ENCODE measurements around the gene TRIM6. TPM values are rescaled to one million over a fixed set of nuclear protein-coding genes. Genes with fewer than 3 reads are reported as not detected.

The TRIM6 gene, protein sequence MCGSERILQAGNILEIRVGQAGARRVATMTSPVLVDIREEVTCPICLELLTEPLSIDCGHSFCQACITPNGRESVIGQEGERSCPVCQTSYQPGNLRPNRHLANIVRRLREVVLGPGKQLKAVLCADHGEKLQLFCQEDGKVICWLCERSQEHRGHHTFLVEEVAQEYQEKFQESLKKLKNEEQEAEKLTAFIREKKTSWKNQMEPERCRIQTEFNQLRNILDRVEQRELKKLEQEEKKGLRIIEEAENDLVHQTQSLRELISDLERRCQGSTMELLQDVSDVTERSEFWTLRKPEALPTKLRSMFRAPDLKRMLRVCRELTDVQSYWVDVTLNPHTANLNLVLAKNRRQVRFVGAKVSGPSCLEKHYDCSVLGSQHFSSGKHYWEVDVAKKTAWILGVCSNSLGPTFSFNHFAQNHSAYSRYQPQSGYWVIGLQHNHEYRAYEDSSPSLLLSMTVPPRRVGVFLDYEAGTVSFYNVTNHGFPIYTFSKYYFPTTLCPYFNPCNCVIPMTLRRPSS
- total RNA-seq: not detected
- polyA plus RNA-seq: under 1 TPM in 1 of 4 donors, not detected in 3; 0.91 TPM

DNA sequence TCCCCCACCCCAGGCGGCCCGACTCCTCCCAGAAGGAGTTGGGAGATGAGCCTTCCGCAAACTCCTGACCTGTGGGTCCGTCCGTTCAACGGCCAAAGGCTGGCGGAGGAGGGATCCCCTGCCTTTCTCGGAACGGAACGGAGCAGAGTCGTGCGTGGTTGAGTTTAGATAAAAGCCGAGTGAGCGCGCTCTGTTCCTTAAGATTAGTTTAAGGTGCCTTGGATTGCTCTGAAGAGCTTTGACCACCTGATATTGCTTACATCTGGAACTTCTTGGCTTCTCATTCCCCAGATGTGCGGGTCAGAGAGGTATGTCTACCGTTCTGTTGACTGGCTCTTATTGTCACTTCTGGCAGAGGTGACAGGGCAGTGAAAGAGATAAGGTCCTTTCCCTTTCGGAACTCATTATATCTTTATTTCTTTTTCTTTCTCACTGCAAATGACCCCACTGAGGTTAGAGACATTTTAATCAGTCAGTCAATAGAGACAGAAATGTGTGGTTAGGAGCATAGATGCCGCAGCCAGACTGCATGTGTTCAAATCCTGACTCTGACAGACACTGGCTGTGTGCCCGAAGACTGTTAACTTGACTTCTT lies at the start of gene TRIM6:
TSS of gene TRIM6 (plus strand) at position 31 of the 595 bp plus-strand sequence. CDS start at position 292, 261 bp downstream.
- Histone ChIP-seq H3K27ac (ENCODE audit: insufficient read depth, low read length, poor library complexity, severe bottlenecking) (no peak within 1 kb of the TSS), H3K27me3 (ENCODE audit: control insufficient read depth, insufficient read depth, low read length) (no peaks in the 10 kb centered on the region), H3K9me3 (ENCODE audit: control insufficient read depth in 2 of 2, low read length in 2 of 2) (no peaks in the 10 kb centered on the region), H3K36me3 (ENCODE audit: control insufficient read depth, insufficient read depth, low read length) (no peaks in the 10 kb centered on the region), H3K4me3 (ENCODE audit: low read depth, low read length) (peak within 1 kb of the TSS; percentile 69), H3K4me1 (ENCODE audit: control insufficient read depth, insufficient read depth, low read length, poor library complexity, severe bottlenecking) (peaks cover 6% of the 10 kb centered on the region)
- peak in 1 of 3 donors; percentile 11 for DNase-seq
- H3K36me3 Mint-ChIP-seq: no peaks in the 10 kb centered on the region
- H3K9me3 Mint-ChIP-seq: no peaks in the 10 kb centered on the region
- H3K4me3 Mint-ChIP-seq: peak within 1 kb of the TSS; percentile 50 to 85 (median 84)
- H3K27ac Mint-ChIP-seq: peak within 1 kb of the TSS in 2 of 3 donors; percentile 64 to 76
- peaks cover 23% of the 10 kb centered on the region for H3K27me3 Mint-ChIP-seq
- peaks cover 0 to 8% (median 6%) of the 10 kb centered on the region in 4 donors for H3K4me1 Mint-ChIP-seq
- ATAC-seq (ENCODE audit: low read depth in 2 of 2): no peak

DNA sequence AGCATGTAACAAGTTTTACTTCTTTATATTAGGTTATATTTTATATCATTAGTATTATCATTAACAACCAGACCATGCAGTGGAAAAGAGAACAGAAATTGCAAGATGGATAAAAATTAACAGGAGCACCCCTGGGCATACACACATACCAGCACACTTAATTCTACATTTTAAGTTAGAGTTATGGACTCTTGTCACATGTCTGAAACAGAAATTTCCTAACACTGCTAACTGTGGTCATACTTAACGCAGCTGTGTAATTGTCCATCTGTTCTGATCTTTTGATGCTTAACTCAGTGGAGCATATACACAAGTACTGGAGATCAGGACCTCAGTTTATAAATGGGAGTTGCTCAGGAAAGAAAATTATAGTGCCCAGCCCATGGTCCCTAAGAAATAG lies 48.5 kb upstream of the TRIM6 start:
- H3K4me1 Mint-ChIP-seq: no peaks in the 10 kb centered on the region
- no peak overlapping the region for H3K4me3 Mint-ChIP-seq

DNA sequence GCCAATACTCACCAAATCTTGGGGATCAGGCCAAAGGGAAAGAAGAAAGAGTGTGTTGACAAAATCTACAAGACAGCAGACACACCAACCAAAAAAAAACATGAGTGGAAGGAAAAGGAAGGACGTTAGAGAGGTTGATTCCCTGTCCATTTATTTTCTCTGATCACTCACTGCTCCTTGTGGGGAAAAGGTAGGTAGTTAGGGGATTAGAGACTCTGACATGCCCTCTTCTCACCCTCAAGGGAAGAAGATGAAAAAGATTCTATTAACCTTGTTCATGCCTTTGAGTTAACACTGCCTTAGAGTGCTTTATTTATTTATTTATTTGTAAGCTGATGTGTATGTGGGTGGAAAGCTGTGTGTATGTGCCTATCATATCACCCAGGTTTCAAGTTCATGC lies 48.0 kb upstream of the TRIM6 start, which contains the start of gene OR52H1:
TSS of gene OR52H1 (minus strand) at position 101 of the 400 bp plus-strand sequence. CDS start 3,035 bp downstream, outside the sequence.
- Mint-ChIP-seq H3K27ac (no peak within 1 kb of the TSS), H3K36me3 (no peaks in the 10 kb centered on the region), H3K27me3 (peaks cover 4% of the 10 kb centered on the region), H3K4me3 (no peak within 1 kb of the TSS), H3K9me3 (peaks cover 0 to 3% (median 0%) of the 10 kb centered on the region in 7 donors), H3K4me1 (no peaks in the 10 kb centered on the region)
- Histone ChIP-seq H3K27me3 (ENCODE audit: control insufficient read depth, insufficient read depth, low read length) (no peaks in the 10 kb centered on the region), H3K4me3 (ENCODE audit: low read depth, low read length) (no peak within 1 kb of the TSS), H3K27ac (ENCODE audit: insufficient read depth, low read length, poor library complexity, severe bottlenecking) (no peak within 1 kb of the TSS), H3K36me3 (ENCODE audit: control insufficient read depth, insufficient read depth, low read length) (no peaks in the 10 kb centered on the region), H3K9me3 (ENCODE audit: control insufficient read depth in 2 of 2, low read length in 2 of 2) (no peaks in the 10 kb centered on the region), H3K4me1 (ENCODE audit: control insufficient read depth, insufficient read depth, low read length, poor library complexity, severe bottlenecking) (no peaks in the 10 kb centered on the region)
- ATAC-seq (ENCODE audit: low read depth in 2 of 2) (no peak), DNase-seq (no peak)

More for the DNA sequence above, 48.5 kb upstream of the TRIM6 start:
- Histone ChIP-seq H3K9me3 (ENCODE audit: control insufficient read depth in 2 of 2, low read length in 2 of 2) (no peaks in the 10 kb centered on the region), H3K36me3 (ENCODE audit: control insufficient read depth, insufficient read depth, low read length) (no peaks in the 10 kb centered on the region), H3K4me3 (ENCODE audit: low read depth, low read length) (no peak overlapping the region), H3K4me1 (ENCODE audit: control insufficient read depth, insufficient read depth, low read length, poor library complexity, severe bottlenecking) (no peaks in the 10 kb centered on the region), H3K27ac (ENCODE audit: insufficient read depth, low read length, poor library complexity, severe bottlenecking) (no peak overlapping the region), H3K27me3 (ENCODE audit: control insufficient read depth, insufficient read depth, low read length) (no peaks in the 10 kb centered on the region)
- no peak overlapping the region for H3K27ac Mint-ChIP-seq
- ATAC-seq (ENCODE audit: low read depth in 2 of 2) (no peak), DNase-seq (no peak)
- peaks cover 0 to 3% (median 0%) of the 10 kb centered on the region in 7 donors for H3K9me3 Mint-ChIP-seq
- H3K36me3 Mint-ChIP-seq: no peaks in the 10 kb centered on the region
- H3K27me3 Mint-ChIP-seq: peaks cover under 1% of the 10 kb centered on the region

DNA sequence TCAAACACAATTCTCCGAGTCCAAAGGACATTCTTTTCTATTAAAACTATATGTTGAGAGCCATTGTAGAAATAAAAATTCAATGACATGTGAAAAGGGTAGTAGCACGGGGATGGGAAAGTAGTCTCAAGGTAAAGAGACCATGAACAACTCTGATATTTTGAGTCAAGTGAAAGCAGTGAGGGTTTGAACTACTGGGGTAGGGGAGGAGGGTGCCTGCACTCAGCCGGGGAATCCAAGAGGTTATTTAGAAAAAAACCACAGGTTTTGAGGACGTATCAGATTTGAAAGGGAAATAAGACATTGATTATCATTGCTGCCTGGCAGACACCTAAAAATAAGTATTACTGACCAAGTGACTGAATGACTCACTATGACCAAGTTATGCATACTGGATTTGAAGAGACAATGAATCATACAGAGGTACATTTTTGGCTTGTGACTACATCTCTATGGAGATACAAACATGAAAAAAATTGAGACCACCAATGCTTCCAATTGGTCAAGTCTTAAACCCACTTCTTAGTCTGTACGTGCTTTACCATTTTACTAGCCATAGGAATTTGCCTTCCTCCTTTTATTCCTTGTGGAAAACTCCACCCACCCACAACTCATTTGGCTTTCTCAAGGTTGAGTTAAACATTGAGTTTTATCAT lies 45.9 kb upstream of the TRIM6 start:
- no peaks in the 10 kb centered on the region for H3K4me1 ChIP-seq (ENCODE audit: control insufficient read depth, insufficient read depth, low read length, poor library complexity, severe bottlenecking)
- DNase-seq (no peak), ATAC-seq (ENCODE audit: low read depth in 2 of 2) (no peak)
- Mint-ChIP-seq H3K36me3 (no peaks in the 10 kb centered on the region), H3K27ac (no peak overlapping the region), H3K27me3 (peaks cover 8% of the 10 kb centered on the region), H3K9me3 (peaks cover 0 to 3% (median 0%) of the 10 kb centered on the region in 7 donors), H3K4me3 (no peak overlapping the region), H3K4me1 (no peaks in the 10 kb centered on the region)
- no peaks in the 10 kb centered on the region for H3K27me3 ChIP-seq (ENCODE audit: control insufficient read depth, insufficient read depth, low read length)
- no peak overlapping the region for H3K4me3 ChIP-seq (ENCODE audit: low read depth, low read length)
- H3K9me3 ChIP-seq (ENCODE audit: control insufficient read depth in 2 of 2, low read length in 2 of 2): no peaks in the 10 kb centered on the region
- H3K27ac ChIP-seq (ENCODE audit: insufficient read depth, low read length, poor library complexity, severe bottlenecking): no peak overlapping the region
- no peaks in the 10 kb centered on the region for H3K36me3 ChIP-seq (ENCODE audit: control insufficient read depth, insufficient read depth, low read length)

DNA sequence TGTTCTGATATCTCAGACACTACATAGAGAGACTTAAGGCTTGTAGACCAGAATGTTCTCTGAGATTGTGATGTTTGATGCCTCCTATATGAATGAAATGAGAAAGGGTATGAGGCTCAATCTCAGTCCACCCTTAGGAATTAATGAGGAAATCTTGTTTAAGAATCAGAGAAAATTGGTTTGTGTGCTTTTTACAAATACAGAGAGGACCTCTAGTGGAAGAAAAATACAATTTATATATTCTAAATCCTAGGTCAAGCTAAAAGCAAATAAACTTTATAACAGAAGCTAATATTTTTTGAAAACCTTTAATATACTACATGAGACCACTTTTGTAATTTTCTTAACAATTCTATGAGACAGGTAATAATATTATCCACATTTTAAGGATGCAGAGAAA lies 43.1 kb upstream of the TRIM6 start:
- DNase-seq: no peak
- Histone ChIP-seq H3K4me3 (ENCODE audit: low read depth, low read length) (no peak overlapping the region), H3K27me3 (ENCODE audit: control insufficient read depth, insufficient read depth, low read length) (no peaks in the 10 kb centered on the region), H3K4me1 (ENCODE audit: control insufficient read depth, insufficient read depth, low read length, poor library complexity, severe bottlenecking) (no peaks in the 10 kb centered on the region), H3K36me3 (ENCODE audit: control insufficient read depth, insufficient read depth, low read length) (no peaks in the 10 kb centered on the region), H3K9me3 (ENCODE audit: control insufficient read depth in 2 of 2, low read length in 2 of 2) (no peaks in the 10 kb centered on the region), H3K27ac (ENCODE audit: insufficient read depth, low read length, poor library complexity, severe bottlenecking) (no peak overlapping the region)
- H3K9me3 Mint-ChIP-seq: peaks cover 0 to 3% (median 0%) of the 10 kb centered on the region in 7 donors
- no peak overlapping the region for H3K27ac Mint-ChIP-seq
- H3K4me1 Mint-ChIP-seq: no peaks in the 10 kb centered on the region
- H3K36me3 Mint-ChIP-seq: no peaks in the 10 kb centered on the region
- H3K4me3 Mint-ChIP-seq: no peak overlapping the region
- no peak for ATAC-seq (ENCODE audit: low read depth in 2 of 2)
- H3K27me3 Mint-ChIP-seq: peaks cover 8% of the 10 kb centered on the region

DNA sequence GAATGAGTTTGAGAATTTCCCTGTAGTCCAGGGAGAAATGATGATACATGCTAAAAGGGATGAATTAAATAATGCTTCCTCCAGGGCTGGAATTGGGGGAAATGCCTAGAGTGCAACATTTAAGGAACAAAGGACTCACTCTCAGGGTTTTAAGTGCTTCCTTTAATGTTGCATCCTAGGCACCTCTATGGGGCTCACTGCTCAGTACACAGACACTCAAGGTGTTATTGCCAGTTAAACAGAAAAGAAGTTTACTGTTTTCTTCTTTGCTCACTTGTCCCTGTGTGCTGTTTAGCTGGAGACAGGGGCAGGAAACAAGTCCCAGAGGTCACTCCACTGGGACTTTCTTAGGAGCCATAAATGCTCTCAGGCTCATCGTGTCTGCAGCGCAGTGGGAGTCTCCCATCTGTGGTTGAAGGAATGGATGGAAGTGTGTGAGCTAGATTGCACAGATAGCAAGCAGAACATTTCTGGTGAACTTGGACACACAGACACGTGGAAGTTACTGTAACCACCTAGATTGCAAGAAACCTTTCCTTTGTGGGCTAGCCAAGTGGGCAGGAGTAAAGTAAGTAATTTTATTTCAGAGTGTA lies 39.7 kb upstream of the TRIM6 start:
- Histone ChIP-seq H3K27ac (ENCODE audit: insufficient read depth, low read length, poor library complexity, severe bottlenecking) (no peak overlapping the region), H3K36me3 (ENCODE audit: control insufficient read depth, insufficient read depth, low read length) (no peaks in the 10 kb centered on the region), H3K27me3 (ENCODE audit: control insufficient read depth, insufficient read depth, low read length) (no peaks in the 10 kb centered on the region), H3K4me1 (ENCODE audit: control insufficient read depth, insufficient read depth, low read length, poor library complexity, severe bottlenecking) (no peaks in the 10 kb centered on the region), H3K9me3 (ENCODE audit: control insufficient read depth in 2 of 2, low read length in 2 of 2) (no peaks in the 10 kb centered on the region), H3K4me3 (ENCODE audit: low read depth, low read length) (no peak overlapping the region)
- no peak for DNase-seq
- H3K27ac Mint-ChIP-seq: no peak overlapping the region
- no peaks in the 10 kb centered on the region for H3K4me1 Mint-ChIP-seq
- no peaks in the 10 kb centered on the region for H3K36me3 Mint-ChIP-seq
- peaks cover 8% of the 10 kb centered on the region for H3K27me3 Mint-ChIP-seq
- H3K9me3 Mint-ChIP-seq: peaks cover 0 to 3% (median 0%) of the 10 kb centered on the region in 7 donors
- H3K4me3 Mint-ChIP-seq: no peak overlapping the region
- no peak for ATAC-seq (ENCODE audit: low read depth in 2 of 2)

DNA sequence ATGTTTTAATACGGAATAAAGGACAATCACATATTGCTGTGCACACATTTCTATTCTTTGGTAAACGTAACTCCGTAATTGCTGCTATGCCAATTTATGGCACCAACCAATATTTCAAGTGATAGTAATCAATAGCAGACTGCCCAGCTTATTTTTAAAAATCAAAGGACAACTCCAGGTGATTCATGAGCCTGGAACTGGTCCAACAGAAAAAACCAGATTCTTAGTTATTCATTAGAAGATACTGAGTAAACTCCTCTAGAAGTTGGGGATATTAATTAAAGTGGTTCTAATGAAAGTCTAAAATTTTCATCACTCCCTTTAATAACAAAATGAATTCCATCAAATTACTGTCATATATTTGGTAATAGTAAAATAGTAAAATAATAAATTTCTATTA lies 38.7 kb upstream of the TRIM6 start:
- no peak overlapping the region for H3K4me3 ChIP-seq (ENCODE audit: low read depth, low read length)

More for the DNA sequence above, 38.7 kb upstream of the TRIM6 start:
- no peaks in the 10 kb centered on the region for H3K9me3 Mint-ChIP-seq
- H3K36me3 Mint-ChIP-seq: no peaks in the 10 kb centered on the region
- H3K27me3 Mint-ChIP-seq: peaks cover 8% of the 10 kb centered on the region
- no peak overlapping the region for H3K4me3 Mint-ChIP-seq
- no peak for DNase-seq
- no peaks in the 10 kb centered on the region for H3K36me3 ChIP-seq (ENCODE audit: control insufficient read depth, insufficient read depth, low read length)
- no peaks in the 10 kb centered on the region for H3K4me1 ChIP-seq (ENCODE audit: control insufficient read depth, insufficient read depth, low read length, poor library complexity, severe bottlenecking)
- no peak overlapping the region for H3K27ac ChIP-seq (ENCODE audit: insufficient read depth, low read length, poor library complexity, severe bottlenecking)
- no peaks in the 10 kb centered on the region for H3K27me3 ChIP-seq (ENCODE audit: control insufficient read depth, insufficient read depth, low read length)
- H3K4me1 Mint-ChIP-seq: no peaks in the 10 kb centered on the region
- no peaks in the 10 kb centered on the region for H3K9me3 ChIP-seq (ENCODE audit: control insufficient read depth in 2 of 2, low read length in 2 of 2)
- H3K27ac Mint-ChIP-seq: no peak overlapping the region
- no peak for ATAC-seq (ENCODE audit: low read depth in 2 of 2)
